ENCODE measurements around the gene ZBTB32. TPM values are rescaled to one million over a fixed set of nuclear protein-coding genes. Genes with fewer than 3 reads are reported as not detected.

ZBTB32 gene
- total and polyA plus RNA-seq, 2 of the 8 experiments (the other 6 are each of a cell fraction or from before 2014, with no cell fraction given) = 0.11 to 0.50 TPM

GRCh38 chr19:35665604-35666003, 38.8 kb upstream of the ZBTB32 start (continued):
- TF ChIP-seq, protein P1, sequence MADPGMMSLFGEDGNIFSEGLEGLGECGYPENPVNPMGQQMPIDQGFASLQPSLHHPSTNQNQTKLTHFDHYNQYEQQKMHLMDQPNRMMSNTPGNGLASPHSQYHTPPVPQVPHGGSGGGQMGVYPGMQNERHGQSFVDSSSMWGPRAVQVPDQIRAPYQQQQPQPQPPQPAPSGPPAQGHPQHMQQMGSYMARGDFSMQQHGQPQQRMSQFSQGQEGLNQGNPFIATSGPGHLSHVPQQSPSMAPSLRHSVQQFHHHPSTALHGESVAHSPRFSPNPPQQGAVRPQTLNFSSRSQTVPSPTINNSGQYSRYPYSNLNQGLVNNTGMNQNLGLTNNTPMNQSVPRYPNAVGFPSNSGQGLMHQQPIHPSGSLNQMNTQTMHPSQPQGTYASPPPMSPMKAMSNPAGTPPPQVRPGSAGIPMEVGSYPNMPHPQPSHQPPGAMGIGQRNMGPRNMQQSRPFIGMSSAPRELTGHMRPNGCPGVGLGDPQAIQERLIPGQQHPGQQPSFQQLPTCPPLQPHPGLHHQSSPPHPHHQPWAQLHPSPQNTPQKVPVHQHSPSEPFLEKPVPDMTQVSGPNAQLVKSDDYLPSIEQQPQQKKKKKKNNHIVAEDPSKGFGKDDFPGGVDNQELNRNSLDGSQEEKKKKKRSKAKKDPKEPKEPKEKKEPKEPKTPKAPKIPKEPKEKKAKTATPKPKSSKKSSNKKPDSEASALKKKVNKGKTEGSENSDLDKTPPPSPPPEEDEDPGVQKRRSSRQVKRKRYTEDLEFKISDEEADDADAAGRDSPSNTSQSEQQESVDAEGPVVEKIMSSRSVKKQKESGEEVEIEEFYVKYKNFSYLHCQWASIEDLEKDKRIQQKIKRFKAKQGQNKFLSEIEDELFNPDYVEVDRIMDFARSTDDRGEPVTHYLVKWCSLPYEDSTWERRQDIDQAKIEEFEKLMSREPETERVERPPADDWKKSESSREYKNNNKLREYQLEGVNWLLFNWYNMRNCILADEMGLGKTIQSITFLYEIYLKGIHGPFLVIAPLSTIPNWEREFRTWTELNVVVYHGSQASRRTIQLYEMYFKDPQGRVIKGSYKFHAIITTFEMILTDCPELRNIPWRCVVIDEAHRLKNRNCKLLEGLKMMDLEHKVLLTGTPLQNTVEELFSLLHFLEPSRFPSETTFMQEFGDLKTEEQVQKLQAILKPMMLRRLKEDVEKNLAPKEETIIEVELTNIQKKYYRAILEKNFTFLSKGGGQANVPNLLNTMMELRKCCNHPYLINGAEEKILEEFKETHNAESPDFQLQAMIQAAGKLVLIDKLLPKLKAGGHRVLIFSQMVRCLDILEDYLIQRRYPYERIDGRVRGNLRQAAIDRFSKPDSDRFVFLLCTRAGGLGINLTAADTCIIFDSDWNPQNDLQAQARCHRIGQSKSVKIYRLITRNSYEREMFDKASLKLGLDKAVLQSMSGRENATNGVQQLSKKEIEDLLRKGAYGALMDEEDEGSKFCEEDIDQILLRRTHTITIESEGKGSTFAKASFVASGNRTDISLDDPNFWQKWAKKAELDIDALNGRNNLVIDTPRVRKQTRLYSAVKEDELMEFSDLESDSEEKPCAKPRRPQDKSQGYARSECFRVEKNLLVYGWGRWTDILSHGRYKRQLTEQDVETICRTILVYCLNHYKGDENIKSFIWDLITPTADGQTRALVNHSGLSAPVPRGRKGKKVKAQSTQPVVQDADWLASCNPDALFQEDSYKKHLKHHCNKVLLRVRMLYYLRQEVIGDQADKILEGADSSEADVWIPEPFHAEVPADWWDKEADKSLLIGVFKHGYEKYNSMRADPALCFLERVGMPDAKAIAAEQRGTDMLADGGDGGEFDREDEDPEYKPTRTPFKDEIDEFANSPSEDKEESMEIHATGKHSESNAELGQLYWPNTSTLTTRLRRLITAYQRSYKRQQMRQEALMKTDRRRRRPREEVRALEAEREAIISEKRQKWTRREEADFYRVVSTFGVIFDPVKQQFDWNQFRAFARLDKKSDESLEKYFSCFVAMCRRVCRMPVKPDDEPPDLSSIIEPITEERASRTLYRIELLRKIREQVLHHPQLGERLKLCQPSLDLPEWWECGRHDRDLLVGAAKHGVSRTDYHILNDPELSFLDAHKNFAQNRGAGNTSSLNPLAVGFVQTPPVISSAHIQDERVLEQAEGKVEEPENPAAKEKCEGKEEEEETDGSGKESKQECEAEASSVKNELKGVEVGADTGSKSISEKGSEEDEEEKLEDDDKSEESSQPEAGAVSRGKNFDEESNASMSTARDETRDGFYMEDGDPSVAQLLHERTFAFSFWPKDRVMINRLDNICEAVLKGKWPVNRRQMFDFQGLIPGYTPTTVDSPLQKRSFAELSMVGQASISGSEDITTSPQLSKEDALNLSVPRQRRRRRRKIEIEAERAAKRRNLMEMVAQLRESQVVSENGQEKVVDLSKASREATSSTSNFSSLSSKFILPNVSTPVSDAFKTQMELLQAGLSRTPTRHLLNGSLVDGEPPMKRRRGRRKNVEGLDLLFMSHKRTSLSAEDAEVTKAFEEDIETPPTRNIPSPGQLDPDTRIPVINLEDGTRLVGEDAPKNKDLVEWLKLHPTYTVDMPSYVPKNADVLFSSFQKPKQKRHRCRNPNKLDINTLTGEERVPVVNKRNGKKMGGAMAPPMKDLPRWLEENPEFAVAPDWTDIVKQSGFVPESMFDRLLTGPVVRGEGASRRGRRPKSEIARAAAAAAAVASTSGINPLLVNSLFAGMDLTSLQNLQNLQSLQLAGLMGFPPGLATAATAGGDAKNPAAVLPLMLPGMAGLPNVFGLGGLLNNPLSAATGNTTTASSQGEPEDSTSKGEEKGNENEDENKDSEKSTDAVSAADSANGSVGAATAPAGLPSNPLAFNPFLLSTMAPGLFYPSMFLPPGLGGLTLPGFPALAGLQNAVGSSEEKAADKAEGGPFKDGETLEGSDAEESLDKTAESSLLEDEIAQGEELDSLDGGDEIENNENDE (IDR thresholded peaks at IDR 0.05; ENCODE audit: insufficient replicate concordance, low read length) = no peak
- TF ChIP-seq CBX5 (IDR thresholded peaks at IDR 0.05; ENCODE audit: low read depth, low read length) = no peak
- no peak for TF ChIP-seq NANOG (IDR thresholded peaks at IDR 0.05; ENCODE audit: insufficient read depth, low read depth, low read length, poor library complexity, severe bottlenecking)
- no peak for TF ChIP-seq RAD21 (IDR thresholded peaks at IDR 0.05 in 1 of 2, conservative IDR thresholded peaks at IDR 0.05 in 1 of 2; ENCODE audit: low read depth in 2 of 2, low read length in 2 of 2)
- TF ChIP-seq GTF2F1 (IDR thresholded peaks at IDR 0.05; ENCODE audit: borderline replicate concordance, low read depth, low read length) = no peak
- no peak for TF ChIP-seq CHD2 (IDR thresholded peaks at IDR 0.05; ENCODE audit: low read length)
- no peak for TF ChIP-seq HDAC2 (IDR thresholded peaks at IDR 0.05; ENCODE audit: borderline replicate concordance in 1 of 2, low read depth in 2 of 2, low read length in 2 of 2)
- TF ChIP-seq JUND (IDR thresholded peaks at IDR 0.05; ENCODE audit: low read length) = no peak
- TF ChIP-seq ASH2L (IDR thresholded peaks at IDR 0.05; ENCODE audit: low read length) = no peak
- no peak for TF ChIP-seq JUN (IDR thresholded peaks at IDR 0.05; ENCODE audit: low read depth, low read length)
- TF ChIP-seq TCF12 (IDR thresholded peaks at IDR 0.05; ENCODE audit: low read depth, low read length) = no peak
